Smooth muscle cell (in vitro differentiated cells): ENCODE data around the gene TNRC6A. TPM values are rescaled to one million over a fixed set of nuclear protein-coding genes. Genes with fewer than 3 reads are reported as not detected.

Source experiments
- DNase-seq: peaks from one replicate; lab custom pipeline; 2025; ENCODE audit not compliant: unreplicated experiment; lab: John Stamatoyannopoulos, UW
- H2AFZ ChIP-seq: fragments of 200-600 bp; sonication (generic); 2 replicates; pipeline ENCODE4 v1.6.0; 2016; ENCODE audit warnings: antibody characterized with exemption, low read depth, mild to moderate bottlenecking
- H3F3A ChIP-seq: fragments of 200-600 bp; sonication (generic); 2 replicates; pipeline ENCODE4 v1.6.0; 2017; ENCODE audit warnings: antibody characterized with exemption, low read depth
- H3K27ac ChIP-seq: fragments of 200-600 bp; sonication (generic); 2 replicates; pipeline ENCODE4 v1.5.1; 2016; ENCODE audit warnings: low read depth, mild to moderate bottlenecking
- H3K27me3 ChIP-seq: fragments of 200-600 bp; sonication (generic); 2 replicates; pipeline ENCODE4 v1.6.1; 2016; ENCODE audit warnings: low read depth, mild to moderate bottlenecking
- H3K36me3 ChIP-seq: fragments of 200-600 bp; sonication (generic); 2 replicates; pipeline ENCODE4 v1.5.1; 2016; ENCODE audit warnings: low read depth
- H3K4me1 ChIP-seq: fragments of 200-600 bp; sonication (generic); 2 replicates; pipeline ENCODE4 v1.5.1; 2016; ENCODE audit warnings: low read depth
- H3K4me2 ChIP-seq: fragments of 200-600 bp; sonication (generic); 2 replicates; pipeline ENCODE4 v1.6.0; 2016; ENCODE audit warnings: mild to moderate bottlenecking
- H3K4me3 ChIP-seq: fragments of 200-600 bp; sonication (generic); 2 replicates; pipeline ENCODE4 v1.5.1; 2016; ENCODE audit warnings: mild to moderate bottlenecking
- H3K79me2 ChIP-seq: fragments of 200-600 bp; sonication (generic); 2 replicates; pipeline ENCODE4 v1.6.0; 2016; ENCODE audit warnings: low read depth, mild to moderate bottlenecking
- H3K9ac ChIP-seq: fragments of 200-600 bp; sonication (generic); 2 replicates; pipeline ENCODE4 v1.6.0; 2016; ENCODE audit warnings: low read depth
- H3K9me3 ChIP-seq: fragments of 200-600 bp; sonication (generic); replicated peaks from 2 replicates; pipeline ENCODE4 v1.5.1; 2016; ENCODE audit warnings: low read depth
- H4K20me1 ChIP-seq: fragments of 200-600 bp; sonication (generic); 2 replicates; pipeline ENCODE4 v1.6.0; 2016; ENCODE audit warnings: low read depth
- CTCF ChIP-seq: fragments of 200-600 bp; sonication (generic); IDR thresholded peaks from 2 replicates; pipeline ENCODE4 v1.5.1; 2017; ENCODE audit warnings: borderline replicate concordance, mild to moderate bottlenecking, antibody characterized with exemption; ENCODE audit not compliant: insufficient read depth, poor library complexity, severe bottlenecking
- WGBS: methylation state at CpG from one replicate; pipeline ENCODE4 v1.1.7; 2016; ENCODE audit warnings: low lambda C conversion rate; 5-methylcytosine and 5-hydroxymethylcytosine counted together
- polyA plus RNA-seq: library from polyadenylated mRNA; unstranded; fragments of >200 nt; fragmentation: Nextera tagmentation; extraction: Ambion mirVana; gene quantifications from 2 replicates; pipeline ENCODE4 v1.2.1, GENCODE V29; 2016
- total RNA-seq: library from RNA; depleted of rRNA; stranded (reverse); fragments of >200 nt; gene quantifications from 2 replicates; pipeline ENCODE4 v1.2.3, GENCODE V29; 2014

The TNRC6A gene
- total and polyA plus RNA-seq, 2 experiments from 2014 or later, result 14.6 to 30.3 TPM

GRCh38 chr16:24778671-24779070 is 49.2 kb downstream of the TNRC6A start:
- H3K27ac ChIP-seq, result no peak overlapping the region
- H3K4me1 ChIP-seq, result no peaks in the 10 kb centered on the region
- peaks cover 21% of the 10 kb centered on the region for H3K36me3 ChIP-seq
- no peak overlapping the region for H2AFZ ChIP-seq
- H3F3A ChIP-seq, result no peaks in the 10 kb centered on the region
- H3K9me3 ChIP-seq, result no peaks in the 10 kb centered on the region
- H3K4me3 ChIP-seq, result no peak overlapping the region
- no peak overlapping the region for H3K4me2 ChIP-seq
- no peak for TF ChIP-seq CTCF
- no peak overlapping the region for H3K9ac ChIP-seq
- no peaks in the 10 kb centered on the region for H3K27me3 ChIP-seq
- no peak for DNase-seq
- peaks cover 37% of the 10 kb centered on the region for H3K79me2 ChIP-seq
- WGBS, result 97% methylated on average over 1 of the region's 1 CpG
- peaks cover 60% of the 10 kb centered on the region for H4K20me1 ChIP-seq

- no peak for DNase-seq
- WGBS, result 96% methylated on average over 2 of the region's 2 CpGs
- H3K4me1 ChIP-seq, result no peaks in the 10 kb centered on the region
- no peak for TF ChIP-seq CTCF
- no peak overlapping the region for H3K9ac ChIP-seq
- no peaks in the 10 kb centered on the region for H3K9me3 ChIP-seq
- no peak overlapping the region for H3K4me2 ChIP-seq
- peaks cover 21% of the 10 kb centered on the region for H3K36me3 ChIP-seq
- H3K4me3 ChIP-seq, result no peak overlapping the region
- peaks cover 47% of the 10 kb centered on the region for H4K20me1 ChIP-seq
- H3K79me2 ChIP-seq, result peaks cover 30% of the 10 kb centered on the region
- no peaks in the 10 kb centered on the region for H3F3A ChIP-seq
- no peaks in the 10 kb centered on the region for H3K27me3 ChIP-seq
- no peak overlapping the region for H2AFZ ChIP-seq
- no peak overlapping the region for H3K27ac ChIP-seq
Observed at GRCh38 chr16:24781256-24781655, 51.8 kb downstream of the TNRC6A start.

GRCh38 chr16:24784121-24784520 is 54.7 kb downstream of the TNRC6A start:
- Histone ChIP-seq H3K4me1 (no peaks in the 10 kb centered on the region), H4K20me1 (peaks cover 40% of the 10 kb centered on the region), H3K36me3 (peaks cover 12% of the 10 kb centered on the region), H3F3A (no peaks in the 10 kb centered on the region), H3K27me3 (no peaks in the 10 kb centered on the region), H3K9me3 (no peaks in the 10 kb centered on the region), H3K27ac (no peak overlapping the region), H2AFZ (no peak overlapping the region), H3K4me3 (no peak overlapping the region), H3K4me2 (no peak overlapping the region), H3K9ac (no peak overlapping the region), H3K79me2 (peaks cover 31% of the 10 kb centered on the region)
- no peak for DNase-seq
- TF ChIP-seq CTCF, result no peak
- WGBS, result 95% methylated on average over 3 of the region's 3 CpGs

- no peaks in the 10 kb centered on the region for H3K9me3 ChIP-seq
- H4K20me1 ChIP-seq, result peaks cover 41% of the 10 kb centered on the region
- no peak overlapping the region for H3K4me2 ChIP-seq
- 96% methylated on average over 2 of the region's 2 CpGs for WGBS
- no peak overlapping the region for H3K4me3 ChIP-seq
- no peaks in the 10 kb centered on the region for H3F3A ChIP-seq
- no peaks in the 10 kb centered on the region for H3K4me1 ChIP-seq
- no peaks in the 10 kb centered on the region for H3K27me3 ChIP-seq
- no peak for DNase-seq
- no peak overlapping the region for H3K9ac ChIP-seq
- no peak overlapping the region for H2AFZ ChIP-seq
- peaks cover 12% of the 10 kb centered on the region for H3K36me3 ChIP-seq
- TF ChIP-seq CTCF, result no peak
- H3K27ac ChIP-seq, result no peak overlapping the region
- H3K79me2 ChIP-seq, result peaks cover 14% of the 10 kb centered on the region
Observed at GRCh38 chr16:24789881-24790280, 60.4 kb downstream of the TNRC6A start.
